IMR-90 (cell line): Measurements from ENCODE around the gene KRT32. TPM values are rescaled to one million over a fixed set of nuclear protein-coding genes. Genes with fewer than 3 reads are reported as not detected.
A peak's percentile ranks its signal among the peaks of the same experiment; 100 is the strongest.

ENCODE experiments used
- ATAC-seq: fragments of 200-7000 bp; cut with Tn5 transposase; 2 replicates; pipeline ENCODE4 v1.9.1; 2020; ENCODE audit warnings: low read depth, mild to moderate bottlenecking, moderate library complexity
- BruUV-seq: library from RNA; stranded (reverse); fragments of 400-500 nt; replicated peaks from 2 replicates; lab custom pipeline; 2021; lab: Mats Ljungman, UMichigan
- CTCF ChIA-PET: fragments of 300-600 bp; formaldehyde crosslinking; extraction: SDS; loops from one replicate; lab custom pipeline; 2021; ENCODE audit warnings: antibody characterized with exemption; lab: Yijun Ruan, JAX
- POLR2A ChIA-PET: fragments of 300-600 bp; sonication (Branson Sonifier 250); formaldehyde crosslinking; loops from one replicate; lab custom pipeline; 2022; ENCODE audit warnings: antibody characterized with exemption; ENCODE audit not compliant: unreplicated experiment; lab: Charles Lee
- DNase-seq: peaks from one replicate; pipeline ENCODE4 v3.0.0; 2013
- H2AFZ ChIP-seq: replicated peaks from 2 replicates; pipeline ENCODE3; 2013; ENCODE audit warnings: low read length, mild to moderate bottlenecking; ENCODE audit not compliant: poor library complexity
- H2AK5ac ChIP-seq: 2 replicates; pipeline ENCODE4 v1.6.1; 2013; ENCODE audit warnings: low read depth, low read length, inconsistent platforms
- H2AK9ac ChIP-seq: replicated peaks from 2 replicates; pipeline ENCODE3; 2013; ENCODE audit warnings: mild to moderate bottlenecking, low read depth, low read length, moderate library complexity; ENCODE audit not compliant: poor library complexity
- H2BK120ac ChIP-seq: 2 replicates; pipeline ENCODE4 v1.6.1; 2013; ENCODE audit warnings: low read depth, low read length, inconsistent platforms
- H2BK15ac ChIP-seq: 3 replicates; pipeline ENCODE4 v1.6.1; 2013; ENCODE audit warnings: low read depth, low read length, inconsistent platforms
- H2BK20ac ChIP-seq: 2 replicates; pipeline ENCODE4 v1.6.1; 2013; ENCODE audit warnings: low read depth, mild to moderate bottlenecking, inconsistent platforms, low read length, moderate library complexity
- H2BK5ac ChIP-seq: 2 replicates; pipeline ENCODE4 v1.6.1; 2013; ENCODE audit warnings: mild to moderate bottlenecking, low read depth, low read length, inconsistent platforms; ENCODE audit not compliant: poor library complexity, severe bottlenecking
- H3K14ac ChIP-seq: replicated peaks from 2 replicates; pipeline ENCODE4 v1.6.1; 2013; ENCODE audit warnings: low read depth, low read length, inconsistent platforms
- H3K18ac ChIP-seq: 2 replicates; pipeline ENCODE4 v1.6.1; 2013; ENCODE audit warnings: low read depth, low read length, control low read depth
- H3K23ac ChIP-seq: 2 replicates; pipeline ENCODE4 v1.6.1; 2013; ENCODE audit warnings: low read depth, low read length, inconsistent platforms
- H3K27ac ChIP-seq: 2 replicates; pipeline ENCODE4 v1.5.1; 2013; ENCODE audit warnings: mild to moderate bottlenecking, control low read depth, low read length; ENCODE audit not compliant: insufficient read depth
- H3K27me3 ChIP-seq: 2 replicates; pipeline ENCODE4 v1.6.1; 2013; ENCODE audit warnings: low read length; ENCODE audit not compliant: control insufficient read depth, insufficient read depth
- H3K36me3 ChIP-seq: 2 replicates; pipeline ENCODE4 v1.6.1; 2013; ENCODE audit warnings: low read length, mixed read lengths; ENCODE audit not compliant: control insufficient read depth, insufficient read depth
- H3K4ac ChIP-seq: 2 replicates; pipeline ENCODE4 v1.6.1; 2013; ENCODE audit warnings: low read depth, low read length, inconsistent platforms
- H3K4me1 ChIP-seq: 2 replicates; pipeline ENCODE4 v1.6.1; 2013; ENCODE audit warnings: low read length, mixed read lengths; ENCODE audit not compliant: control insufficient read depth, insufficient read depth
- H3K4me2 ChIP-seq: 2 replicates; pipeline ENCODE4 v1.6.1; 2013; ENCODE audit warnings: low read depth, mild to moderate bottlenecking, control low read depth, low read length, moderate library complexity
- H3K4me3 ChIP-seq: 2 replicates; pipeline ENCODE4 v1.5.1; 2013; ENCODE audit warnings: low read depth, mild to moderate bottlenecking, control low read depth, low read length, moderate library complexity; ENCODE audit not compliant: insufficient read depth
- H3K56ac ChIP-seq: 2 replicates; pipeline ENCODE4 v1.6.1; 2013; ENCODE audit warnings: low read length, inconsistent platforms; ENCODE audit not compliant: insufficient read depth; ENCODE audit errors: extremely low read depth
- H3K79me1 ChIP-seq, 2 experiments: 2 replicates each; pipeline ENCODE4 v1.6.1; 2013; ENCODE audit warnings: low read length in 2 of 2, inconsistent platforms in 1 of 2, low read depth in 1 of 2
- H3K9ac ChIP-seq: 2 replicates; pipeline ENCODE4 v1.6.1; 2013; ENCODE audit warnings: low read depth, low read length, control low read depth
- H3K9me1 ChIP-seq: 2 replicates; pipeline ENCODE4 v1.6.1; 2013; ENCODE audit warnings: low read length, inconsistent platforms; ENCODE audit not compliant: insufficient read depth
- H3K9me3 ChIP-seq: 2 replicates; pipeline ENCODE4 v1.6.1; 2013; ENCODE audit warnings: low read length; ENCODE audit not compliant: control insufficient read depth, insufficient read depth
- H4K20me1 ChIP-seq: 2 replicates; pipeline ENCODE4 v1.6.1; 2013; ENCODE audit warnings: low read length, inconsistent platforms; ENCODE audit not compliant: insufficient read depth
- H4K5ac ChIP-seq: 2 replicates; pipeline ENCODE4 v1.6.1; 2013; ENCODE audit warnings: mild to moderate bottlenecking, low read depth, low read length, control low read depth
- H4K8ac ChIP-seq, 2 experiments: 2 replicates each; pipeline ENCODE4 v1.6.1; 2013; ENCODE audit warnings: low read depth in 2 of 2, low read length in 2 of 2, control low read depth in 1 of 2, inconsistent platforms in 1 of 2
- H4K91ac ChIP-seq: 2 replicates; pipeline ENCODE4 v1.6.1; 2013; ENCODE audit warnings: low read depth, low read length, inconsistent platforms; ENCODE audit not compliant: insufficient read depth
- SMC3 ChIP-seq: fragments of 150-350 bp; IDR thresholded peaks from 2 replicates; pipeline ENCODE4 v1.6.1; 2016; ENCODE audit warnings: low read depth, mild to moderate bottlenecking, antibody characterized with exemption, low read length, moderate library complexity
- WGBS, 2 experiments: methylation state at CpG; one replicate each; pipeline versions ENCODE4 v1.1.5 to v1.1.7; 2013; ENCODE audit warnings: missing lambda C conversion rate in 2 of 2; ENCODE audit not compliant: insufficient read length in 1 of 2; ENCODE audit errors: extremely low coverage in 2 of 2; 5-methylcytosine and 5-hydroxymethylcytosine counted together
- dilution Hi-C: fragments of 300-500 bp; cut with HindIII; formaldehyde crosslinking; loops from one replicate; pipeline ENCODE4 v1.14.3; 2018; ENCODE audit warnings: low sequenced_read_pairs; ENCODE audit not compliant: unreplicated experiment
- in situ Hi-C: fragments of 300-500 bp; cut with MboI; formaldehyde crosslinking; loops from 3 replicates; pipeline ENCODE4 v1.14.3; 2019; ENCODE audit warnings: low sequenced_read_pairs, inconsistent platforms, mixed read lengths
- intact Hi-C: fragments of 100-400 bp; cut with micrococcal nuclease; formaldehyde crosslinking; loops from 2 replicates; pipeline ENCODE4 v1.10.0; 2022
- polyA plus RNA-seq, 3 experiments: library from polyadenylated mRNA; depleted of rRNA; stranded (reverse); fragments of >200 nt; gene quantifications; 2 replicates each; pipeline ENCODE4 v1.2.3, GENCODE V29; 2012; ENCODE audit warnings: low replicate concordance in 1 of 3
- total RNA-seq: library from RNA; depleted of rRNA; stranded (reverse); fragments of >200 nt; gene quantifications from 2 replicates; pipeline ENCODE4 v1.2.3, GENCODE V29; 2012

KRT32 gene
- total and polyA plus RNA-seq, 2 of the 4 experiments (the other 2 are of a cell fraction): 0.09 TPM; not detected in 1

GRCh38 chr17:41415411-41415810, 51.8 kb downstream of the KRT32 start:
- H3K23ac ChIP-seq: peak overlapping the region; percentile 29; the same call in 1 of the 2 replicates
- no peak overlapping the region for H3K4me2 ChIP-seq
- intact Hi-C loops (no loop called here), in situ Hi-C loops (no loop called here), dilution Hi-C loops (no loop called here)
- no peaks in the 10 kb centered on the region for H4K20me1 ChIP-seq
- H2BK15ac ChIP-seq: peak overlapping the region; percentile 64; the same call in 2 of the 3 replicates
- H4K8ac ChIP-seq: peak overlapping the region; percentile 21 to 61; a peak in 3 of 4 replicates
- no TSS peak for BruUV-seq
- peaks cover 30% of the 10 kb centered on the region for H3K4me1 ChIP-seq
- peaks cover 24% of the 10 kb centered on the region for H3K9me1 ChIP-seq
- H4K91ac ChIP-seq: peak overlapping the region; percentile 80
- peak overlapping the region; percentile 86 for H2BK120ac ChIP-seq
- ATAC-seq (peak; percentile 21), DNase-seq (peak; percentile 7)
- no peaks in the 10 kb centered on the region for H3K27me3 ChIP-seq
- H3K14ac ChIP-seq: peak overlapping the region; percentile 70; the same call in 1 of the 2 replicates
- no peaks in the 10 kb centered on the region for H3K36me3 ChIP-seq
- peak overlapping the region; percentile 79 for H3K18ac ChIP-seq
- peak overlapping the region; percentile 77 for H2BK20ac ChIP-seq
- H3K56ac ChIP-seq: no peak overlapping the region
- H3K79me1 ChIP-seq: no peaks in the 10 kb centered on the region
- WGBS, 2 experiments: 80% methylated on average over 1 of the region's 4 CpGs; no CpG with 5 or more reads in 1 of the 2 experiments
- H2BK5ac ChIP-seq: peak overlapping the region; percentile 89
- POLR2A ChIA-PET: no interaction called here
- peak overlapping the region; percentile 59 for H2AK5ac ChIP-seq
- H3K9me3 ChIP-seq: no peaks in the 10 kb centered on the region
- H3K4me3 ChIP-seq: no peak overlapping the region
- CTCF ChIA-PET: interaction anchor here (0.8 to 1.0 kb wide), 2 partner anchors 18 to 597 kb away, joined by 3 read pairs; no protein-coding TSS in a partner anchor
- H2AFZ ChIP-seq: no peak overlapping the region
- peak overlapping the region; percentile 61 for H3K27ac ChIP-seq
- H4K5ac ChIP-seq: peak overlapping the region; percentile 61; the same call in 1 of the 2 replicates
- H3K9ac ChIP-seq: no peak overlapping the region
- peak overlapping the region; percentile 76 for H3K4ac ChIP-seq
- H2AK9ac ChIP-seq: no peak overlapping the region
- TF ChIP-seq SMC3: no peak
